Panc1 (cell line): ENCODE results near the gene UGT1A3. TPM values are rescaled to one million over a fixed set of nuclear protein-coding genes. Genes with fewer than 3 reads are reported as not detected.
A peak's percentile ranks its signal among the peaks of the same experiment; 100 is the strongest.

Experiments used
- ATAC-seq: fragments of 200-7000 bp; cut with Tn5 transposase; 2 replicates; pipeline ENCODE4 v1.9.1; 2020; ENCODE audit warnings: mild to moderate bottlenecking, moderate library complexity
- BruUV-seq: library from RNA; stranded (reverse); fragments of 400-500 nt; replicated peaks from 2 replicates; lab custom pipeline; 2021; lab: Mats Ljungman, UMichigan
- CTCF ChIA-PET: fragments of 300-600 bp; sonication (Branson Sonifier 250); formaldehyde crosslinking; loops from one replicate; lab custom pipeline; 2022; ENCODE audit warnings: antibody characterized with exemption; lab: Charles Lee
- POLR2A ChIA-PET: fragments of 300-600 bp; sonication (Branson Sonifier 250); formaldehyde crosslinking; loops from one replicate; lab custom pipeline; 2022; ENCODE audit warnings: antibody characterized with exemption; lab: Charles Lee
- DNase-seq: peaks from one replicate; pipeline ENCODE4 v3.0.0-alpha.2; 2010; ENCODE audit warnings: low read depth, low spot score
- H3K27ac ChIP-seq: 2 replicates; pipeline ENCODE4 v1.5.1; 2011; ENCODE audit warnings: mild to moderate bottlenecking, low read length, inconsistent platforms
- H3K27me3 ChIP-seq: fragments of 200-500 bp; sonication (Bioruptor generic); 2 replicates; pipeline ENCODE4 v1.6.0; 2014; ENCODE audit warnings: low read length, inconsistent platforms; ENCODE audit not compliant: control insufficient read depth, insufficient read depth
- H3K36me3 ChIP-seq: fragments of 200-500 bp; sonication (Bioruptor generic); 2 replicates; pipeline ENCODE4 v1.5.1; 2014; ENCODE audit warnings: inconsistent platforms, mild to moderate bottlenecking, low read length, moderate library complexity; ENCODE audit not compliant: control insufficient read depth, insufficient read depth
- H3K4me1 ChIP-seq: 2 replicates; pipeline ENCODE4 v1.5.1; 2011; ENCODE audit warnings: inconsistent platforms, mild to moderate bottlenecking, low read length, moderate library complexity; ENCODE audit not compliant: control insufficient read depth, insufficient read depth
- H3K4me3 ChIP-seq, 2 experiments: 2 replicates each; pipeline ENCODE4 v1.5.1; 2011 to 2012; ENCODE audit warnings: low read depth in 2 of 2, low read length in 2 of 2, mild to moderate bottlenecking in 2 of 2, inconsistent platforms in 1 of 2, moderate library complexity in 1 of 2
- H3K9me3 ChIP-seq: fragments of 200-500 bp; sonication (Bioruptor generic); 2 replicates; pipeline ENCODE4 v1.5.1; 2014; ENCODE audit warnings: low read depth, mild to moderate bottlenecking, inconsistent platforms, low read length, moderate library complexity; ENCODE audit not compliant: control insufficient read depth, insufficient read depth
- CTCF ChIP-seq: fragments of 450-650 bp; IDR thresholded peaks from 2 replicates; pipeline ENCODE4 v1.5.1; 2017; ENCODE audit warnings: mild to moderate bottlenecking
- POLR2AphosphoS5 ChIP-seq: IDR thresholded peaks from 2 replicates; pipeline ENCODE4 v1.6.1; 2012; ENCODE audit warnings: mild to moderate bottlenecking, low read depth, low read length, moderate library complexity
- REST ChIP-seq, 2 experiments: IDR thresholded peaks; 2 replicates each; pipeline ENCODE4 v1.6.1; 2011 to 2012; ENCODE audit warnings: low read depth in 2 of 2, control low read depth in 1 of 2, low read length in 1 of 2, mild to moderate bottlenecking in 1 of 2, moderate library complexity in 1 of 2; ENCODE audit not compliant: insufficient read depth in 1 of 2
- SIN3A ChIP-seq: IDR thresholded peaks from 2 replicates; pipeline ENCODE4 v1.6.1; 2012; ENCODE audit warnings: low read depth, mild to moderate bottlenecking, low read length, moderate library complexity, borderline replicate concordance; ENCODE audit not compliant: insufficient read depth
- TCF7L2 ChIP-seq: IDR thresholded peaks from 2 replicates; pipeline ENCODE4 v1.6.1; 2011; ENCODE audit warnings: mild to moderate bottlenecking, low read depth, low read length, inconsistent platforms
- in situ Hi-C: cut with HindIII; loops from 2 replicates; pipeline ENCODE4 v1.10.0; 2016; ENCODE audit warnings: low sequenced_read_pairs, low pct_unique_long_range_greater_than_20kb
- intact Hi-C: fragments of 100-400 bp; cut with micrococcal nuclease; formaldehyde crosslinking; loops from one replicate; pipeline ENCODE4 v1.10.0; 2022; ENCODE audit not compliant: unreplicated experiment
- total RNA-seq: library from RNA; stranded (reverse); gene quantifications from one replicate; pipeline ENCODE4 v1.2.1, GENCODE V29; 2021; ENCODE audit not compliant: unreplicated experiment

The UGT1A3 gene
- total RNA-seq, 1 experiment from 2014 or later, result not detected

GRCh38 chr2:233818639-233819621 lies 90.1 kb downstream of the UGT1A3 start:
- Histone ChIP-seq H3K4me3 (no peak overlapping the region), H3K27me3 (no peaks in the 10 kb centered on the region), H3K27ac (no peak overlapping the region), H3K9me3 (no peaks in the 10 kb centered on the region), H3K4me1 (no peaks in the 10 kb centered on the region), H3K36me3 (no peaks in the 10 kb centered on the region)
- POLR2A ChIA-PET, result no interaction called here
- TF ChIP-seq SIN3A (no peak), POLR2AphosphoS5 (no peak), CTCF (no peak)
- in situ Hi-C loops, result no loop called here
- intact Hi-C loops, result no loop called here
- DNase-seq (no peak), ATAC-seq (no peak)
- CTCF ChIA-PET, result no interaction called here
- BruUV-seq, result no TSS peak

GRCh38 chr2:233819884-233820773 lies 91.3 kb downstream of the UGT1A3 start:
- in situ Hi-C loops (no loop called here), intact Hi-C loops (no loop called here)
- no peak overlapping the region for H3K4me3 ChIP-seq
- ChIA-PET CTCF (no interaction called here), POLR2A (no interaction called here)
- H3K27ac ChIP-seq, result no peak overlapping the region
- DNase-seq, result no peak
- no peak for TF ChIP-seq TCF7L2
- TF ChIP-seq CTCF, result no peak
- no peak for TF ChIP-seq POLR2AphosphoS5
- TF ChIP-seq REST (IDR thresholded peaks at IDR 0.05; ENCODE audit: insufficient read depth in 1 of 2, low read depth in 2 of 2, low read length in 1 of 2), result no peak
- no peak for TF ChIP-seq SIN3A
- no peaks in the 10 kb centered on the region for H3K27me3 ChIP-seq
- no peaks in the 10 kb centered on the region for H3K36me3 ChIP-seq
- peak; percentile 32; the same call in 1 of the 2 replicates for ATAC-seq
- no TSS peak for BruUV-seq
- H3K9me3 ChIP-seq, result no peaks in the 10 kb centered on the region
- no peaks in the 10 kb centered on the region for H3K4me1 ChIP-seq
